Heart right ventricle (tissue), 16 donors: ENCODE results near the gene UQCC2. TPM values are rescaled to one million over a fixed set of nuclear protein-coding genes. Genes with fewer than 3 reads are reported as not detected.

Experiments used
- ATAC-seq, 8 donors: fragments of 200-7000 bp; cut with Tn5 transposase; one replicate each; pipeline ENCODE4 v1.9.1; 2020; ENCODE audit warnings: mild to moderate bottlenecking in 8 of 8, moderate library complexity in 8 of 8, moderate number of reproducible peaks in 1 of 8
- DNase-seq, 2 donors: peaks; one replicate each; pipeline ENCODE4 v3.0.0-alpha.2; 2020
- H3K27ac ChIP-seq, 10 donors: fragments of 200-600 bp; sonication (generic) in 2 of 10; one replicate each; pipeline versions ENCODE4 v1.5.0 to v1.8.0; 2020 to 2022; ENCODE audit warnings: mild to moderate bottlenecking in 3 of 10
- H3K27me3 ChIP-seq, 7 donors: fragments of 200-600 bp; one replicate each; pipeline ENCODE4 v1.8.0; 2021 to 2022; ENCODE audit warnings: mild to moderate bottlenecking in 2 of 7
- H3K36me3 ChIP-seq, 9 donors: fragments of 200-600 bp; sonication (generic) in 1 of 9; one replicate each; pipeline versions ENCODE4 v1.5.0 to v1.8.0; 2020 to 2022; ENCODE audit warnings: mild to moderate bottlenecking in 2 of 9
- H3K4me1 ChIP-seq, 9 donors: fragments of 200-600 bp; sonication (generic) in 1 of 9; one replicate each; pipeline versions ENCODE4 v1.5.0 to v1.8.0; 2020 to 2022; ENCODE audit warnings: mild to moderate bottlenecking in 4 of 9
- H3K4me3 ChIP-seq, 10 donors: fragments of 200-600 bp; sonication (generic) in 2 of 10; one replicate each; pipeline versions ENCODE4 v1.5.0 to v1.8.0; 2020 to 2022; ENCODE audit warnings: mild to moderate bottlenecking in 7 of 10, moderate library complexity in 2 of 10
- H3K9me3 ChIP-seq, 11 donors: fragments of 200-600 bp in 10 of 11; sonication (generic) in 2 of 11; one replicate each; pipeline versions ENCODE4 v1.5.0 to v1.8.0; 2013 to 2022; ENCODE audit warnings: mild to moderate bottlenecking in 2 of 11, control low read depth in 1 of 11, moderate library complexity in 1 of 11
- WGBS, 2 donors: extraction: QIAGEN DNeasy Blood & Tissue Kit; methylation state at CpG; one replicate each; pipeline ENCODE4 v1.1.7; 2013; ENCODE audit warnings: inconsistent platforms in 1 of 2; 5-methylcytosine and 5-hydroxymethylcytosine counted together
- intact Hi-C, 10 donors: fragments of 100-400 bp; cut with DNase I; formaldehyde crosslinking; loops; one replicate each; pipeline versions ENCODE4 v1.11.1 to v1.14.2; 2022
- polyA plus RNA-seq, 2 donors: library from polyadenylated mRNA; stranded (reverse); fragments of 200-250 nt; gene quantifications; one replicate each; pipeline ENCODE4 v1.2.3, GENCODE V29; 2013
- total RNA-seq, 10 donors: library from RNA; stranded (reverse); fragmentation: NEBNext Ultra II Directional in 3 of 10; extraction: Animal tissue kit (Norgen Biotek cat#: 25700) in 3 of 10; gene quantifications; one replicate each; pipeline versions ENCODE4 v1.2.1 to v1.2.4, GENCODE V29; 2021 to 2023
- TF ChIP-seq, protein P1 (sequence below), 9 donors: fragments of 200-600 bp; sonication (generic) in 2 of 9; IDR thresholded peaks; one replicate each; pipeline versions ENCODE4 v1.5.0 to v1.8.0; 2021 to 2022; ENCODE audit warnings: antibody characterized with exemption in 9 of 9, mild to moderate bottlenecking in 5 of 9, moderate library complexity in 1 of 9
- donor health status: Arrhythmogenic right ventricular cardiomyopathy.
- donor health status: ischemic (EF 13 %, LVEDD 7.1; RV severe dilation, severe dysfunction).
- donor health status: healthy with polysubstance abuse.
- donor health status: DM: no; HTN: yes; CAD: no.
- donor health status: DM: no; HTN: no; CAD: no.
- donor health status: ischemic (EF 25% LVEDD 6.9; RV normal size, moderate dysfunction).
- donor health status: ischemic (EF 25% LVEDD 5.7; RV mildly dilated, moderate dysfunction).
- donor health status: healthy.
- donor health status: DM: yes; HTN: yes; CAD: no.
- donor health status: Ischemic cardiomyopathy.
- donor health status: ischemic (EF 35%, LVEDD 5.7; RV mildly dilated, moderate dysfunction).
- donor health status: nonischemic (EF 11% LVEDD 7.7; RV severe dilation, severe dysfunction).
- donor health status: DM: yes; HTN: yes; CAD: no.
- donor health status: PGD.
- donor health status: ischemic (EF 29% LVEDD 5.4; RV normal size, mild dysfunction).
- donor health status: nonischemic (EF 23%, LVEDD 6.1; RV moderate dilation, normal function).

Gene UQCC2
- total and polyA plus RNA-seq, 12 donors, result 200 to 598 (median 245) TPM

DNA sequence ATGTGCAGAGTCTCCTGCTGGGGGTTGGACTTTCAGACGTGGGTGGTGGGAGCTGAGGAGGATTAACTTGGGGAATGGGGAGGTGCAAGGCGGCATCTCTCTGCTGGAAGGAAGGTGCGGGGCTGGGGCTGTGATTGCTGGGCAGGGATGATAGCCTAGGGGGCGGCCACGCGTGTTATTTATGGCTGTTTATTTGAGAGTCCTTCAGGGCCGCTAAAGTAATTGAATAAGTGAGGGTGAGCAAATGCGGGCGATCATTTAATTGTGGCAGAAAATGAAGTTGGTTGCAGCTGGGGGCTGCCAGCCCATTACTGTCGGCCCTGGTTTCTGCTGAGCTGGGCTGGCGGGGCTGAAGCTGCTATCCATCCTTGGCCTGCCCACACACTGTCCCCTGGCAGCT lies 42.7 kb upstream of the UQCC2 start:
- no peaks in the 10 kb centered on the region for H3K4me1 ChIP-seq
- no peaks in the 10 kb centered on the region for H3K27me3 ChIP-seq
- no peaks in the 10 kb centered on the region for H3K36me3 ChIP-seq
- DNase-seq (no peak), ATAC-seq (no peak)
- TF ChIP-seq, protein P1, sequence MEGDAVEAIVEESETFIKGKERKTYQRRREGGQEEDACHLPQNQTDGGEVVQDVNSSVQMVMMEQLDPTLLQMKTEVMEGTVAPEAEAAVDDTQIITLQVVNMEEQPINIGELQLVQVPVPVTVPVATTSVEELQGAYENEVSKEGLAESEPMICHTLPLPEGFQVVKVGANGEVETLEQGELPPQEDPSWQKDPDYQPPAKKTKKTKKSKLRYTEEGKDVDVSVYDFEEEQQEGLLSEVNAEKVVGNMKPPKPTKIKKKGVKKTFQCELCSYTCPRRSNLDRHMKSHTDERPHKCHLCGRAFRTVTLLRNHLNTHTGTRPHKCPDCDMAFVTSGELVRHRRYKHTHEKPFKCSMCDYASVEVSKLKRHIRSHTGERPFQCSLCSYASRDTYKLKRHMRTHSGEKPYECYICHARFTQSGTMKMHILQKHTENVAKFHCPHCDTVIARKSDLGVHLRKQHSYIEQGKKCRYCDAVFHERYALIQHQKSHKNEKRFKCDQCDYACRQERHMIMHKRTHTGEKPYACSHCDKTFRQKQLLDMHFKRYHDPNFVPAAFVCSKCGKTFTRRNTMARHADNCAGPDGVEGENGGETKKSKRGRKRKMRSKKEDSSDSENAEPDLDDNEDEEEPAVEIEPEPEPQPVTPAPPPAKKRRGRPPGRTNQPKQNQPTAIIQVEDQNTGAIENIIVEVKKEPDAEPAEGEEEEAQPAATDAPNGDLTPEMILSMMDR (IDR thresholded peaks at IDR 0.05), result no peak
- intact Hi-C loops, result loop anchor here in 1 of 10 donors (10.0 kb wide), 1 partner anchor 159 kb away; no protein-coding TSS in a partner anchor
- H3K9me3 ChIP-seq, result no peaks in the 10 kb centered on the region
- no peak overlapping the region for H3K27ac ChIP-seq
- no peak overlapping the region for H3K4me3 ChIP-seq
- WGBS, 2 donors, result 88 to 90% methylated on average over 11 of the region's 11 CpGs

DNA sequence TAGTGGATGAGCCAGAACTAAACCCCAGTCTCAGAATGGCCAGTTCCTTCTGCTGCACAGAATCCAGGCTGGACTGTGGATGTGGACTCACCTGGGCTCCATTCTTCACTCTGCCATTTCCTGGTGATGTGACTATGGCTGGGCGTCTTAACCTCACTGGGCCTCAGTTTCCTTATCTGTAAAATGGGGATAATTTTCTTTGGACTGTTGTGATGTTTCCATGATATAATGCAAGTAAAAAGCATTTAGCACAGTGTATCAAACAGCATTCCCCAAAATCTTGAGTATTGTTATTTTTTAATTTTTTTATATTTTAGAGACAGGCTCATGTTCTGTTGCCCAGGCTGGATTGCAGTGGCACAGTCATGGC lies 41.1 kb upstream of the UQCC2 start:
- TF ChIP-seq, protein P1 (IDR thresholded peaks at IDR 0.05), result no peak
- Histone ChIP-seq H3K4me1 (peaks cover 0 to 2% (median 0%) of the 10 kb centered on the region in 9 donors), H3K27ac (no peak overlapping the region), H3K27me3 (no peaks in the 10 kb centered on the region), H3K4me3 (no peak overlapping the region), H3K9me3 (no peaks in the 10 kb centered on the region), H3K36me3 (no peaks in the 10 kb centered on the region)
- DNase-seq, result no peak
- intact Hi-C loops, result loop anchor here in 1 of 10 donors (10.0 kb wide), 1 partner anchor 158 kb away; no protein-coding TSS in a partner anchor
- 91 to 100% methylated on average over 1 of the region's 1 CpG for WGBS, 2 donors
- no peak for ATAC-seq

DNA sequence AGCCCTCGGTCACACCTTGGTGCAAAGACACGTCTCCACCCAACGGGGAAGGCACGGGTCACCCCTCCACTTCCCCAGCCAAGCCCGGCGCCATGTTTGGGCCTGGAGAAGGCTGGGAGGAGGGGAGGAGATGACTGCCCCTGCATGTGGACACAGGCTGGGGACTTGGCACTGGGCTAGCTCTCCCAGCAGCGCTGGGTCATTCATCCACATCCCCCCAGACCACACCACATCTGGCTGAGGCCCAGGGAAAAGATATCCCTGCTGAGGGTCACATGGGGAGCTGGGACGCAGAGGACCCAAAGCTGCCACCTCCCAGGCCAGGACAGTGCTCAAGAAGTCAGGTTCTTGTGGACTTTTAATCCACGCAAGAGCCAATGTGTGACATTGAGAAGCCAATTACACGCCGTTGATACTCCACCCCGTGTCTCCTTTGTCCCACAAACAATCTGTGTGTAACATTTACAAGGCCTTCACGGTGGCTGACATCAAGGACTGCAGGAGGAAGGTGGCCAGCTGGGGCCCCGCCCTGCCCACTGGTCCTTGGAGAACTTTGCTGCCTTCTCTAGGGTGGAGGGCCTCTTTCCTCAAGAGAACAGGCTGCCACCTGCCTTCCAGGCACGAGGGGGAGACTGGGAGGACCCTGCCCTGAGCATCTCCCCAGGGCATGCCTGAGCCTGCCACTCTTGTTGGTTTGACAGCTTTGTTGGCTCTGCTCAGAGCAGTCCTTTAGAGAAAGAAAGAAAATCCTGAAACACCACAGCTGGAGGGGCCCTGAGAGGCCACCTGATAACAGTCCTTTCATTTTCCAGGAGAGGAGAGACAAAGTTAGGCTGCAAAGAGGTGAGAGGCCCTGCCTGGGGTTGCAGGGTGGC lies 40.5 kb upstream of the UQCC2 start:
- intact Hi-C loops, result loop anchor here in 1 of 10 donors (10.0 kb wide), 1 partner anchor 157 kb away; no protein-coding TSS in a partner anchor
- ATAC-seq (no peak), DNase-seq (no peak)
- Histone ChIP-seq H3K4me3 (no peak overlapping the region), H3K27ac (no peak overlapping the region), H3K36me3 (no peaks in the 10 kb centered on the region), H3K4me1 (peaks cover 0 to 9% (median 2%) of the 10 kb centered on the region in 9 donors), H3K27me3 (no peaks in the 10 kb centered on the region), H3K9me3 (no peaks in the 10 kb centered on the region)
- WGBS, 2 donors, result 77 to 80% methylated on average over 15 of the region's 15 CpGs
- TF ChIP-seq, protein P1 (IDR thresholded peaks at IDR 0.05), result no peak

DNA sequence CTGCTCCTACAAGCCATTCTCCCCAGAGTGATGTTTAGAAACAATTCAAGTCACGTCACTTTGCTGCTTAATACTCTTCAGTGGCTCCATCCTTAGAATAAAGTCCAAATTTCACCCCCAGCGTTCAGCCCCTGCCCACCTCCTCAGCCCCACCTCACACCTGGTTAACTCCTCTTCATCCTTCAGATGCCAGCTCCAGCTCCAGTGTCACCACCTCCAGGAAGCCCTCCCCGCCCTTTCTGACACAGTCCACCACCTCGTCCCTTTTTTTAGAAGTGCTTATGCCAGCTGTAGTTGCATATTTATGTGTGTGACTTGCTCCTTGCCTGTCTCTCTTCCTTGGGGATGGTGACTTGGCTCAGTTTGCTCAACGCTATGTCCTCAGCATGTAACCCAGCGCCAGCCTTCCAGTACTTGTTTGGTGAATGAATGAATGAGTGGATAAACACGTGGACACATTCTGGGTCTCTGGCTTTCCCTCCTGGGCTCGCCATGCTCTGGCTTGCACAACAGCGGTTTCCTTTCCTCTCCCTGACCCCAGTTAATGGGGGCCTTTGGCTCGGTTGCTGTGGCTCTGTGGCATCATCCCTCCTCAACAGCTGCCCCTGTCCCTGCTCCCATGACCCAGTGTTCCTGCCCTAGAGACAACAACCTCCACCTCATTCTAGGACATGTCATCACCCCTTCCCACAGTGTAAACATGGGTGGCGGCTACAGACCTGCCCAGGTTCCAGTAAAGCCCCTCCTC lies 38.9 kb upstream of the UQCC2 start:
- Histone ChIP-seq H3K36me3 (no peaks in the 10 kb centered on the region), H3K9me3 (no peaks in the 10 kb centered on the region), H3K4me3 (no peak overlapping the region), H3K27me3 (no peaks in the 10 kb centered on the region), H3K27ac (no peak overlapping the region), H3K4me1 (peaks cover 0 to 12% (median 3%) of the 10 kb centered on the region in 9 donors)
- no peak for ATAC-seq
- DNase-seq, result no peak
- TF ChIP-seq, protein P1 (IDR thresholded peaks at IDR 0.05), result no peak
- intact Hi-C loops, result loop anchor here in 1 of 10 donors (10.0 kb wide), 1 partner anchor 156 kb away; no protein-coding TSS in a partner anchor
- WGBS, 2 donors, result 59 to 83% methylated on average over 11 of the region's 11 CpGs
